CD4-positive, alpha-beta T cell treated with Interleukin-15 for 4 hours (primary cell): ENCODE measurements around the gene NOTCH3.

Experiments used
- DNase-seq: peaks from one replicate; pipeline ENCODE4 v3.0.0-alpha.2; 2020; ENCODE audit warnings: low spot score

NOTCH3 gene

DNA sequence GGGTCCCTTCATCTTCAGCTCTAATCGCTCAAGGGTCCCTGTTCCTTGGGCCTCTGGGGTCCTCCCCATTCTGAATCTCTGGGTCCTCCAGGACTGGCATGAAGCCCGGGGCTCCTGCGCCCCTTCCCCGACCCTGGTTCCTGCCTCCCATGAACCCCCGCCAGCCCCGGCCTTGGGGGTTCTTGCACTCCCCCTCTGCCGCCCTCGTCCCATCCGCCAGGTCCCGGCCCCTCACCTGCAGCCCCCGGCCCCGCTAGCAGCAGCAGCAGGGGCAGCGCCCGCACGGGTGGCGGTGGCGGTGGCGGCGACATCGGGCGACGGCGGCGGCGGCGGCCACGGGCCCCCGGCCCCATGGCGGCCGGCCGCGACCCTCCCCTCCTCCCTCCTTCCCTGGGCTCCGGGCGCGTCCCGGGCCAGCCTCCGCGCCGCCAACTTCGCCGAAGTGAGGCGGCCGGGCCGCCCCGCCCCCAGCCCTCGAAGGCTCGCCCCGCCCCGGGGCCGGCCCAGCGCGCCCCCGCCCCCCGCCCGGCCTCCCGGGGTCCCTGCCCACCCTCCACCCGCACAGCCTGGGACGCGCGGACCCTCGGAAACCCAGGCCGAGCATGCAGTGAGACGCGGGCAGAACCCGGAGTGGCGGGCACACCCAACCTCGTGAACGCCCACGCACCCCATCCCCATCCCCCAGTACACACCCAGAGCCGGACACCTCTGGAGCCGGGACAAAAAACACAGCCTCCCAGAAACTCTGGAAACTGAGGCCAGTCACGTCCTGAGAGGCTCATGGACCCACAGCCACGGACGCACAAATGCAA is at the start of gene NOTCH3:
Gene NOTCH3 (minus strand): TSS at position 443 of the 812 bp plus-strand sequence. CDS start 90 bp downstream, at position 353.
- no peak for DNase-seq

DNA sequence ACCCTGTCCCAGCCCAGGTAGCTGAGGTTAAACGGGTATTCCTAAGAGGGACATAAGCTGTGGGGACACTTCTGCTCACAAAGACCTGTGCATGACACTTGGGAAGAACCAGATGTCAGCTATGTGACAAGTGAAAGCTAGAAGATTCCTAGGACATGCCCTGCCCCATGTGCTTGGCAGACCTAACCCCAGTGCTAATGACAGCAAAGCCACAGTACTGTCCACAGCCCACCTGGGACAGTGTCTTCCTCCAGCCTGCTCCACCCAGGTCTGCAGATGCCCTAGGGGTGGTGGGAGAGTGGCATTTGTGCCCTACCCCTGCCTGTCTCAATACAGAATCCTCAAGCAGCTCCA is 49.8 kb upstream of the NOTCH3 start:
- DNase-seq = no peak

DNA sequence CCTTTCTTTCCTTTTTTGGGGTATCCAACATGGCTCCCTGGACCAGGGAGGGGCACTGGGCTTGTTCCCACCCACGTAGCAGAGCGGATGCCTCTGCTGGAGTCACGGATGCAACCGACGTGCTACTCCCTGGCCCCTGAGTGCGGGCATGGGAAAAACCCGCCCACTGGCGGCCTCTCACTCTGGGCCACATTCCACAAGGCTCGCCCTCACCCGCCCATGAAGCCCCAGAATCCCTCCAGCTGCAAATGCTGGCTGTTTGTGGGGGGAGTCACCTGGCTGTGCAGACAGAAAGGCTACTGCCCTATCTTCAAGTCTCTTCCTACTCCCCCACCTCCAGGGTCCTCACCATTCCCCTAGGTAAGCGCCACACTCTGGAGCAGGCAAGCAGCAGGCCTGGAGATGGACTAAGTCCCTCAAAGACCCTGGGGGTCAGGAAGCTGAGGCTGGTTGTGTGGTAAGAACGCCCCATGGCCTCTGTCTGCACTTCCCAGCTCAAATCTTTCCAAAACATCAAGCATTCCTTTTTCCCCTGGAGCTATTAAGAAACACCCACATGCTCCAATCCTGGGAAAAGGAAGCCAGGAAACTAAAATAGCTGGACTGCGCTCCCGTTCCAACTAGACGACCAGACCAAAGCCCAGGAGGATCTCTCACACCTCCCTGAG is 49.3 kb upstream of the NOTCH3 start:
- no peak for DNase-seq

DNA sequence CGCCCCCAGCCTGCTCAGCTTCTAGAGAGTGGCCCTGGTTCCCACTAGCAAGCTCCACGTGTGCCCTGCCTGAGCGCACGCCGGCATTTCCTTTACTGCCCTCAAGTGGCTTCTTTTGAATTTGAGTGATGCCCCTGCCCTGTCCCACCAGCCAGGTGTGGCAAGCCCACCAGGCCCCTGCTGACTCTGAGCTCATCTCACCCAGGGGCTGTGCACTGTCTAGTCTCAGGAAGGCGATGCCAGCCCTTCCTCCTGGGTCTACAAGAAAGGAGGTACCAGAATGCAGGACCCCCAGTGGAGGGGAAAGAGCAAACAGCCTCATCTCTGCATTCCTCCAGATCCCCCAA is 48.7 kb upstream of the NOTCH3 start:
- no peak for DNase-seq

DNA sequence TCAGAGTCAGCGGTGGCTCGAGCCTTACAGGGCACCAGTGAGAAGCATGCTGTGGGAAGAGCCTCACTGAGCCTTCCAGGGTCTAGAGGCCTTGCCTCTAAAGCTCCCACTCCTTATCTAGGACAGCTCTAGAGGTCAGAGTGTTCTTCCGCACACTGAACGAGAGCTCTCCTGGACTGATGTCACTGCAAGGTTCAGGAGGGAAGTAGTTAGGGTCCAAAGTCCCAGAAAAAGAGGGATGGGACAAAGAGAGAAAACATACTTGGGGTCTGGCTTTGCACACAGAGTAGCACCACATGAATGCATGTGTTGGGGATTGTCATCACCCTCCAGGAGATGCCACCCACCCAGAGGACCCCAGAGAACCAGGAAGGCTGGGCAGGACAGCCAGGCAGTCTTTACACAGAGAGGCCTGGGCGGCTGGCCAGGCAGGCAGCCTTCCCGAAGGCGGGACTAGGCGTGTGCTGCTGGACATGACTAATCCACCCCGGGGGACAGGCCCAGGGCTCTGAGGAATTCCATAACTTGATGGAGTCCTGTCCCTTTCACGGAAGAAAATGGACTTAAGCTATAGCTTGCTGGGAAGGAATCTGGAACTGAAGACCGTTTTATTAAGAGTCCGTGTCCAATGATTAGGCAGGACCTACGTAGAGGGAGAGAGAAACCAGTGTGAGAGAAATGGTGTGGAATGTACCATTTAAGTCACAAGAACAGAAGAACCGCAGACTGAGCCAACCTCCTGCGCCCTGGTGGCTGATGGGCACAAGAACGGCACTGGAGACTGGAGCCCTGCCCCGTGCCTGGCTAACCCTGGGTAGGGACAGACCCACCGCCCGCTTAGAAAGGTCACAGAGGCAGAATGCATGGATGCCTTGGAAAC is 48.1 kb upstream of the NOTCH3 start:
- no peak for DNase-seq

DNA sequence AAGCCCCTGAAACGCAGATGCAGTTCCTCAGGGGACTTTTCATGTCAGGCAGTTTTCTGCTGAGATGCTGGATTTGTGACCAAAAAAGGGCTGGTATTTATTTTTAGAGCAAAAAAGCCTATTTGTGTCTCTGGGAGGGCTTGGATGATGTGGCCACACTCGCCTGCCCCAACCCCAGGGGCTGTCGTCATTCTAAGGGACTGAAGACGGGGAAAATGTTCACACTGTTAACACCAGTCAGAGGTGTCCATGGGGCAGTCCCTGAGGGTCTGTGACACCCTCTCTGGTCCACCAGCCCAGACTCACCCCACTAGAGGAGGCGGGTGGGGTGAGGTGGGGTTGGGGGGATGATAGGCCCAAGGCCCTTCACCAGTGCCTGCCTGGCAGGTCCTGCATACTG is 47.3 kb upstream of the NOTCH3 start:
- no peak for DNase-seq

DNA sequence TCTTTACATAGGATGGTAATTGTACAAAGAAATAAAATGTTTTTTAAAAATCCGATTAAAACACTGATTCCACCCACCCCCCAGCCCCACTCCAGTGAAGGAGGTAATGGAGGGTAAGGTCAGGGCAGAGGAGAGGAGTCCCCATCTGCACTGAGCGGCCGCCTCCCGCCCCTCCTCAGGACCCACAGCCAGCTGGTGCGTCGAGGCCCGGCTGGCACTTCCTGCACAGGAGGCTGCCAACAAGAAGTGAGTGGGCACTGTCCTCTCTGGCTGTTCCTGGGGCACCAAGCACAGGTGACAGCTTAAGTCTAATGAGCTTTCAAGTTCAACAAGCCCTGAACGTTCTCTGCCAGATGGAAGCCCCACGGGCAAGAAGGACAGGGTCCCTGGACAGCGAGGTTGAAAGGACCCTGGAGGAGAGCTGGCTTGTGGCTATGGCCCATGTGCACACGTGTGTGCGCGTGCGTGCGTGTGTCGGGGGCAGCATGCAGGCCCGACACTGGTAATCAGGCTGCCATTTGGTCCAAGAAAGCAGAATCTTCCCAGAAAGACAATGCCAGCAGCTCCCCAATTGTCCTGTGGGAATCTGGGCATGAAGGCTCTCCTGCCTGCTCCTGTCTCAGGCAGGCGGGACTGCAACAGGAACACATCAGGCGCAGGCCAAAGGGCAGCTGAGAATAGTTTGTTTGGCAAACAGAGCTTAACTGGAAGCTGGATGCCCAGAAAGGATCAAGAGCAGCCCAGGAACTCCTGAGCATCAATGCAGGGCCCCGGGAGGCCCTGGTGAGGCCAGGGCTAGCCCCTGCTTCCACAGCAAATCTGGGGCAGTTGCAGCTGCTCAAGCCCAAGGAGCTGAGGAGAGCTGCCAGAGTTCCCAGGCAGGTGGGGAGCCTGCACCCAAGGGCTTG is 46.6 kb upstream of the NOTCH3 start:
- no peak for DNase-seq

DNA sequence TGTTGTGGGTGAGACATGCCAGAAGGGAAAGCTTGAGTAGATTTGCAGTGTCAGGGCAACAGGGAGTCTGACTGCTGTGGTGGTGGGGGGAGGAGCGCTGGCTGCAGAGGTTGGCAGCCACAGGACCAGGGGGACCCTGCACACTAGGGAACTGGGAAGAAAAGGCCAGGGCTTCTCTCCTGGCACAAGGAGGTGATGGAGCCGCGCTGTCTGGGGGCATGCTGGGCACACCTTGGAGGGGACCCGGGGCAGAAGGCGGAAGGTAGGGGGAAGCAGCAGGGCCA is 45.3 kb upstream of the NOTCH3 start:
- no peak for DNase-seq

DNA sequence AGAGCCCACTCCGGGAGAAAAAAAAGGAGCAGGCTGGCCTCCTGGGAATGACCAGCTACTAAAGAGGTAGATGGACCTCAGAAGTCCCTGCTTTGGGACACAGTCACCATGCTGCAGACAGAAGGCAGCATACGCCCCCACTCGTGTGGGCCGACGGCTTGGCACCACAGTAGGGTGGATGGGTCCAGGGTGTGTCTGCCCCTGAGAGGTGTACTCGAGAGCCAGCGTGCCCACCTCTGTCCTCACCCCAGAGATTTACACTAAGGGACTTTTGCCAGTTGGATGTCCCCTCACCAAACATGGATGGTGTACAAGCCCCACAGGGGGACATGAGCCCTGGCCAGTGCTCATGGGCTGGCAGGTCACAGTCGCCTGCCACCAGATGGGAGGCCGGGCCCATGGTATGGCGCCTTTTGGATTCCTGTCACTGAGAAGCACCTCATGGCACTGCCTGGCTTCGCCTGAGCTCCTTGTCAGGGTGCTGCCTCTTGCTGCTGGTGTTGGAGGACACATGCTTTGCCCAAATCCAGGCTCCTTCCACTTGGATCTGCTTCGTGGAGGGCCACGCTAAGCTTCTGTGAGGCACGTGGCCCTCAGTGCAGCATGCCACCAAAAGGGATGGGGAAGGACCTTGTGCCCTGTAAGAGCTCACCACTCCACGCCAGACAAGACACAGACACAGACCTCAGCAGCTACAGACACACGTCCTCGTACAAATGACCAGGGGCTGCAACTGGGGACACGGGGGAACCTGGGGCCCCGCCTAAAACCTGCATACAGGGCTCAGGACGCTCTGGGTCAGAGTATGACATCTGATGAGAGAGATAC is 44.8 kb upstream of the NOTCH3 start:
- no peak for DNase-seq

DNA sequence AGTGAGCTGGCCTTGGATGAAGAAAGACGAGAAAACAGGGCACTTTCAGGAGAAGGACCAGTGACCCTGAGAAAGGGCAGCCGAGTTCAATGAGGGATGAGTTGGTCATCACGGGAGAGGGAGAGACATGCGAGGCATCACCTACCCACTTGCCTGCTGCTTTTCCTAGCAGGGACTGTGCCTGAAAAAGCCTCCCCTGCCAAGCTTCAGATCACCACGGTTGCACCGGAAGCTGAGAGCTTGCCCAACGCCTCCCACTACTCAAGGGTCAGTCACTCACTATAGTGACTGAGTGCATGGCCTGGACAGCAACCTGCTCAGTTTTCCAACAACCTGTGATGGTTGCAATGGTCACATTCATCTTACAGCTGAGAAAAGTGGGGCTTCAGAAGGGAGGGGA is 44.0 kb upstream of the NOTCH3 start:
- no peak for DNase-seq

DNA sequence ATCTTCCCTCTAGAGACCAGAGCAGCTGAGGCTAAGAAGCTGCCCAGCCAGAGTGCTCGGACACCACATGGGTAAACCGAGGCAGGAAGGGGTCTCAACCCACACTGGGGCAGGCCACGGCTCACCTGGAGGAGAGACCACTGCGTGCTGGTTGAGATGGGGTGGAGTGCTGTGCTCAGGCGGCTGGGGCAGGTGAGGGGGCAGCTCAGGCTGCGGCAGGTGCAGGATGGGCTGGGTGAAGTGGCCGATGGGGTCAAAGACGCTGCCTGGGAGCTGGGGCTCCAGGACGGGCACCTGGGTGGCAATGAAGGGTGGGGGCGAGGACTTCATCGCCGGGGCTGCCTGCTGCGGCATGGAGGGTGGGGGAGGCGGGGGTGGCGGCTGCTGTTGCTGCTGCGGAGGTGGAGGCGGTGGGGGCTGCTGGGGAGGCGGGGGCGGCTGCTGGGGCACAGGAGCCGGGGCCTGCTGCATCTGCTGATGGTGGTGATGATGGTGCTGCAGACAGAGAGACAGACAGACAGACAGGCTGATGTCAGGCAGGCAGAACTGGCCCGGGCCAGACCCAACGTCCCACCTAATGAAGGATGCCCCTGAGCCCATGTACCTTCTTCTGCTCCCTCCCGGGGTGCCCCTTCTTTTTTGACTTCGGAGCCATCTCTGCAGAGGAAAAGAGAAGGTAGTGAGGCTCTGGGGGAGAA is 43.5 kb upstream of the NOTCH3 start:
- no peak for DNase-seq

DNA sequence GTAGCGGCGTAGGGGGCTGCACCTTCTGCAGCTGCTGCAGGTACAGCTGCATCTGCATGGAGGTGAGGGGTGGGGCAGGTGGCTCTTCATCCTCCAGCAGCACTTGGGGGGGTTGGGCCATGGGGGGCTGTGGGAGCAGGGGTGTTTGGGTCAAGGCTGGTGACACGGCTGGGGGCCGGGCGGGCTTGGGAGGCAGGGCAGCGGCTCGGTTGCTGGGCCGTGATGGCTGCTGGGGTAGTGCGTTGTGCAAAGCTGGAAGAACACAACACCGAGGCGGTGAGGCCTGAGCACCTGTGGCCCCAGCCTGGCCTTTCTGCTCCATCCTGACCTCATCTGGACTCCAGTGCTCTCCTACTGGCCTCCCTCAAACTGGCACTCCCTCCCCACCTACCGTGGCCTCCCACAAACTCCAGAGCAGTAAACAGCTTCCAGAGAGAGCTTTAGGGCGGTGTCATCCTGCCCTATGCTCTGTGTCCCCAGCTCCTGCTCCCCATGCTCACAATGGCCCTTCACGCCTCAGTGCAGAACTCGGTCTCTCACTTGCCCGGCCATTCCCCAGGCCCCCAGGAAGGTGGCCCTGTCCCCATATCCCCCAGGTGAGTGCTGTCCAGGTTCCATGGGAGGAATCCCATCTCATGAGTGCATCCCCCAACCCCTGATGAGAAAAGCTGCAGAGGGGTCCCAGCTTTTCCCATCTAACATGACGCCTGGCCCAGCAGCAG is 42.6 kb upstream of the NOTCH3 start:
- no peak for DNase-seq

DNA sequence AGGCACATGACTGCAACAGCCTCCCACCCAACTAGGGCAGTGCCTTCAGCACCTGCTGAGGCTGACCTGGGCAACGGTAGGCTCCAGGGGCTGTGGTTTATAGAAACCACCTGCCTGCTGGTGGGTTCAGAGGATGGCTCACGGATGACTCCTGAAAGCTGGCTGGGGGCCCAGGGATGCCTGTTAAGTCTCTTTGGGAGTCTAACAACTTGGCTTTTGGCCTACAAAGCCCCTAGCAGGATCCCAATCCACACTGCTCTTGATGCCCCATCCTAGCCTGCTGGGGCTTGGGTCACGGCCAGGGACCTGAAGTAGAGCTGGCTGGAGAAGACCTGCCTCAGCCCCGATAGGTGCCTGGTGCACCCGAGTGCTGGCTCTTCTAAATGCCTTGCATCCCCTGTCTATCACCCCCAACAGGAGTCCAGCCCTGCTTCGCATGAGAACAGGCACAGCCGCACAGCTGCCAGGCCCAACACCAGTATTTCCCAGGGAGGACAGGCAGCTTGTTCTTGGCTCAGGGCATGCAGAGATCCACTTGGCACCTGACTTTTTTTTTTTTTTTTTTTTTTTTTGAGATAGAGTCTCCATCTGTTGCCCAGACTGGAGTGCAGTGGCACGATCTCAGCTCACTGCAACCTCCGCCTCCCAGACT is 40.6 kb upstream of the NOTCH3 start:
- no peak for DNase-seq

DNA sequence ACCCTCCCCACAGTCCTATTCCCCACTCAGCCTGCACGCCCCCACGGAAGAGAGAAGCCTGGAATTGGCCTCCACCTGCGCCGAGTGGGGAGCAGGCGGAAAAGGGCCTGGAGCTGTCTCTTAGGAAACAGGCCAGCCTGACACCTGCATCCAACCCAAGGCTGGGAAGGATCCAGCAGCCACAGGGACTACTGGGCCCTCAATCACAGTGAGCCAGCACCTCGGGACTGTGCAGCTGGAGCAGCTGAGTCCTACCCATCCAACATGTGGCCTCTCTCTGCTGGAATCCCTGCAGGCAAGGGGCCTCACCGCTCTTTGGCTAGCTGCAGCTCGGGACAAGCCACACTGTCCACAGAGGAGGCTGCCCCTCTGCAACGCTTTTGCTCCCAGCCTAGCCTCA is 39.7 kb upstream of the NOTCH3 start:
- DNase-seq = no peak

DNA sequence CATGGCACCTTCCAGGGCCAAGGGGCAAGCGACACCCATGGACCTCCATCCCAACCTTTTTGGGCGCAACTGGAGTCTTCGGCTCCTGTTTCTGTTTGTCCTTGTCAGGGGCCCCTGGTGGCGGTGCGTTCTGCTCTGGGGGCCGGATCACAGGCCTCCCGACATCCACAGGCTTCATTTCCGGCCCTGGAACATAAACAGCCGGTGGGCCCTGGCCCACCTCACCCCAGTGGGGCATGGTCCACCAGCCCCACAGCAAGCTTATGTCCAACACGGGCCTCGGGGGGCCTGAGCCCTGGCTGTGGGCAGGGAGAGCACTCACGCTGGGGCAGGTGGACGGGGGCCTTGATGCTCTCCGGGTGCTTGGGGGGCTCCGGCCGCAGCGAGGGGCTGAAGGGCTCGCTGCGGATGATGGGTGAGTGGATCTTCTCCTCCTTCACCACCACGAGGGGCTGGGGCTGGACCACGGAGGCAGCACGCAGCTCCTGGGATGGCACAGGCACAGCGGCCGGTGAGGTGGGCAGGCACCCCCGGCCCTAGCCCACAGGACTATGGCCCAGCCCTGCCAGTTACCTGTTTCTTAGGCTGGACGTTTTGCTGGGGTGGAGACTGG is 38.6 kb upstream of the NOTCH3 start:
- no peak for DNase-seq

DNA sequence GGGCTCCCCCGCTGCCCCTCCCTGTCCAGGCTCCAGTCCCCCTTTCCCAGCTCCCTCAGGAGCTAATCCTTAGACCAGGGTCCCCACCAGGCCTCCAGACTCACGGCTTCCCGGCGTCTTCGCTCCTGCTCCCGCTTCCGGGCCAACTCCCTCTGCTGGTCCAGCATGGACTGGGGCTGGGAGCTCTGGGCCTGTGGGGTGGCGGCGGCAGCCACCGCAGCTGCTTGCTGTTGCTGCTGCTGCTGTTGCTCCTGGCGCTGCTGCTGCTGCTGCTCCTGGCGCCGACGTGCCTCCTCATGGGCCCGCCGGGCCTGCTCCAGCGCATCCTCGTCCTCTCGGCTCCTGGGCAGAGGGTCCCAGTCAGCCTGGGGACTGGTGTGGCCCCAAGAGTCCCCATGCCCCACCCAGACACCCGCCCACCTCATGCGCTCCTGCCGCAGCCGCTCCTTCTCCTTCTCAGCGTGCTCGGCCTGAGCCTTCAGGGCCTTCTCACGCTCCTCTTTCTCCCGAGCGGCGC is 37.9 kb upstream of the NOTCH3 start:
- DNase-seq = no peak

DNA sequence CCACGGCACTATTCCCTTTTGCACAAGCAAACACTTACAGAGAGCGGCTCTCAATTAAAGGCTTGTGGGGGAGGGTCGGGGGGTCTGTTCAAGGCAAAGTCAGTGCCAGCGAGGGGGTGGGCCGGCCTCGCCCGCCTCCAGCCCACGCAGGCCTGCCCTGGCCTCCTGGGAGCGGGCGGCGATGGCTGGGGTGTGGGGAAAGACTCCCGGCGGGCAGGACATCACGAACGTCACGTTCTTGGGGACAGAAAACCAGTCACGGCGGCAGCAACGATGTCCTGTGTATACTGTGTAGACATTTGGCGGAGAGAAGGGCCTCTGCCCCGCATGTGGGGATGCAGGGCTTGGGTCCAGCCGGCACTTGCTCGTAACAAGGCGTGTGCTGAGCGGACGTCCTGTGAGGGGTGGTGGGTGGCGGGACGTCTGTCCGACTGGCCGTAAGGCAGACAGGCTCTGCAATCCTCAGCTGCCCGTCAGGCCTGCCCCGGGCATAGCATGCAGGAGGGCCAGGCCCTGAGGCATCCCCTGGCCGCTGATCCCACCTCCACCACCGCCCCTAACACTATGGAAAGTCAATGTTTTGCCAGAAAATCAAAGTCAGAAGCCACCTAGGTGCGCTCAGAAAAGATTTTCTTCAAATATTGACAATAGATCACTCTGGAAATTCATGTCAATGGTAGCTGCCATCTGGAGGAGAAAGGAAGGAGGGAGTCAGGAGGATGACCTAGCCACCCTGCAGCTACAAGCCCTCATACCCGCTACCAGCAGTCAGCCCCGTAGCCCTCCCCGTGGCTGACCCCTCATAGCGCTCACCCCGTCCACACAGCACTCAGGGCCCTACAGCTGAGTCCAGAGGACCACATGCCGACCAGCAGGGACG is 37.2 kb upstream of the NOTCH3 start:
- no peak for DNase-seq

DNA sequence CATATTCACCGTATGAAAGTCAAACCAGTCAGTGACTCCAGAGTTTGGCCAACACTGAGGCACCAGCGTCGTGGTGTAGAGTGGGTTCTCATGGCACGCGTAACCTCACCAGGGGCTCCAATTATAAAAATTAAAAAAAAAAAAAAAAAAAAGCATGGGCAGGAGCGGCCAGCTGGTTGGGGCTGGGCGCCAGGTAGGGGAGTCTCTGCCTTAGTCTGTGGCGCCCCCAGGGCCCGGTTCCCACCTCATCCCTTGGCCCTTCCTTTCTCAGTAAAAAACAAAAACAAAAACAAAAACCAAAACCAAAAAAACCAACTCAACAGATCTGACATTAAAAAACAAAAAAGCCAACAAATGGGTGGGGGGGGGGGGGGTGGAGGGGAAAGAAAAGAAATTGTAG is 36.1 kb upstream of the NOTCH3 start:
- DNase-seq = no peak
